GM23338 (cell line): ENCODE results near the gene HSD11B1. TPM values are rescaled to one million over a fixed set of nuclear protein-coding genes. Genes with fewer than 3 reads are reported as not detected.

Experiments used
- ATAC-seq: fragments of 200-7000 bp; cut with Tn5 transposase; 3 replicates; pipeline ENCODE4 v1.9.1; 2020
- DNase-seq: peaks from one replicate; pipeline ENCODE4 v3.0.0-alpha.2; 2015; ENCODE audit warnings: low spot score
- H2AFZ ChIP-seq: fragments of 200-600 bp; sonication (generic); 2 replicates; pipeline ENCODE4 v1.8.0; 2016; ENCODE audit warnings: antibody characterized with exemption, mild to moderate bottlenecking, moderate library complexity
- H3F3A ChIP-seq: fragments of 200-600 bp; sonication (generic); replicated peaks from 2 replicates; pipeline ENCODE4 v1.8.0; 2017; ENCODE audit warnings: antibody characterized with exemption, mixed run types, low read depth
- H3K27ac ChIP-seq: fragments of 200-600 bp; sonication (generic); 2 replicates; pipeline ENCODE4 v1.6.1; 2016; ENCODE audit warnings: low read depth
- H3K27me3 ChIP-seq: fragments of 200-600 bp; sonication (generic); 2 replicates; pipeline ENCODE4 v1.8.0; 2016; ENCODE audit warnings: mild to moderate bottlenecking, mixed run types, moderate library complexity; ENCODE audit not compliant: insufficient read depth
- H3K36me3 ChIP-seq: fragments of 200-600 bp; sonication (generic); 2 replicates; pipeline ENCODE4 v1.8.0; 2016; ENCODE audit warnings: mild to moderate bottlenecking; ENCODE audit not compliant: insufficient read depth
- H3K4me1 ChIP-seq: fragments of 200-600 bp; sonication (generic); 2 replicates; pipeline ENCODE4 v1.8.0; 2016; ENCODE audit warnings: mild to moderate bottlenecking, moderate library complexity; ENCODE audit not compliant: insufficient read depth
- H3K4me2 ChIP-seq: fragments of 200-600 bp; sonication (generic); 2 replicates; pipeline ENCODE4 v1.7.1; 2017; ENCODE audit warnings: mixed run types
- H3K4me3 ChIP-seq: fragments of 200-600 bp; sonication (generic); 2 replicates; pipeline ENCODE4 v1.6.1; 2016; ENCODE audit warnings: mixed run types
- H3K79me2 ChIP-seq: fragments of 200-600 bp; sonication (generic); replicated peaks from 2 replicates; pipeline ENCODE4 v1.8.0; 2017; ENCODE audit warnings: mild to moderate bottlenecking; ENCODE audit not compliant: insufficient read depth
- H3K9me2 ChIP-seq: fragments of 200-600 bp; sonication (generic); 2 replicates; pipeline ENCODE4 v1.8.0; 2017; ENCODE audit not compliant: insufficient read depth
- H4K20me1 ChIP-seq: fragments of 200-600 bp; sonication (generic); replicated peaks from 2 replicates; pipeline ENCODE4 v1.8.0; 2017; ENCODE audit warnings: mild to moderate bottlenecking; ENCODE audit not compliant: insufficient read depth
- H3K27ac Mint-ChIP-seq: 2 replicates; pipeline ENCODE4 v1.8.0; 2020; ENCODE audit warnings: inconsistent platforms, mild to moderate bottlenecking, moderate library complexity, mixed read lengths
- H3K27me3 Mint-ChIP-seq: 3 replicates; pipeline ENCODE4 v1.8.0; 2022; ENCODE audit warnings: low read depth, mild to moderate bottlenecking, moderate library complexity, mixed read lengths, inconsistent platforms; ENCODE audit not compliant: insufficient read depth, poor library complexity
- H3K36me3 Mint-ChIP-seq: 3 replicates; pipeline ENCODE4 v1.8.0; 2021; ENCODE audit warnings: low read depth, mild to moderate bottlenecking, inconsistent platforms, moderate library complexity, mixed read lengths
- H3K4me1 Mint-ChIP-seq: 3 replicates; pipeline ENCODE4 v1.8.0; 2020; ENCODE audit warnings: mild to moderate bottlenecking, inconsistent platforms, mixed read lengths
- H3K4me3 Mint-ChIP-seq: 3 replicates; pipeline ENCODE4 v1.8.0; 2021; ENCODE audit warnings: moderate library complexity, mild to moderate bottlenecking, inconsistent platforms, mixed read lengths
- H3K9me3 Mint-ChIP-seq: 3 replicates; pipeline ENCODE4 v1.8.0; 2020; ENCODE audit warnings: moderate library complexity, mild to moderate bottlenecking, inconsistent platforms, mixed read lengths
- JUNB ChIP-seq: IDR thresholded peaks from one replicate; pipeline ENCODE4 v1.6.1; 2016; ENCODE audit warnings: antibody characterized with exemption; ENCODE audit not compliant: unreplicated experiment
- POLR2AphosphoS5 ChIP-seq: IDR thresholded peaks from 2 replicates; pipeline ENCODE4 v1.6.1; 2016; ENCODE audit warnings: antibody characterized with exemption, low read depth
- ZNF114 ChIP-seq: fragments of 250-450 bp; sonication (Bioruptor Pico); IDR thresholded peaks from 2 replicates; pipeline ENCODE4 v1.5.0; 2020; ENCODE audit warnings: mild to moderate bottlenecking, moderate library complexity
- polyA plus RNA-seq: library from polyadenylated mRNA; unstranded; fragments of >200 nt; fragmentation: Nextera tagmentation; extraction: Ambion mirVana; gene quantifications from 2 replicates; pipeline ENCODE4 v1.2.1, GENCODE V29; 2016
- total RNA-seq: library from RNA; depleted of rRNA; stranded (reverse); fragments of >200 nt; shearing (Covaris generic); gene quantifications from 2 replicates; pipeline ENCODE4 v1.2.3, GENCODE V29; 2014
- TF ChIP-seq, protein P1 (sequence below), 2 experiments: fragments of 200-600 bp in 1 of 2; sonication (generic) in 1 of 2; conservative IDR thresholded peaks; 2 replicates each; pipeline versions ENCODE4 v1.5.1 to v1.6.1; 2016 to 2017; ENCODE audit warnings: antibody characterized with exemption in 2 of 2, low read depth in 2 of 2, mild to moderate bottlenecking in 2 of 2, moderate library complexity in 1 of 2
- TF ChIP-seq, protein P2 (sequence below): IDR thresholded peaks from one replicate; pipeline ENCODE4 v1.6.1; 2018; ENCODE audit warnings: antibody characterized with exemption; ENCODE audit not compliant: unreplicated experiment

HSD11B1 gene
- total and polyA plus RNA-seq, 2 experiments from 2014 or later, result not detected

DNA sequence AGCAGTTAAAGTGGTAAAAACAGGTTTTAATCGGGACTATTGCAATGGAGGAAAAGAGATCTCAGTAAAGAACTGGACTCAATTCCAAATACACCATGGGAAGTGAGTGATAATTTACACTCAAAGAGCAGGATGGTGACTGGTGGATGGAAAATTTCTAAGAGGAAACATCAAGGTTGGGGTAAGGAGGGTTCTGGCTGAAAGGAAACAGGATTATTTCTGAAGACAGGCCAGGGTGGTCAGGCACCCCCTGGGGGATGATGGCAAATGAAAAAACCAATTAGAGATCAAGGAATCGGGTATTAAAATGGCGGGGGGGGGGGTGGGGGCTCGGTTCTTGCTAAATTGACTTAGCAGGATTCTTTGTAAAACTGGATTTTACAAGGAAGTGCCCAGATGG, 12.3 kb upstream of the HSD11B1 start (continued):
- TF ChIP-seq ZNF114 (CRISPR knock-in tag), result no peak
- TF ChIP-seq, protein P1, sequence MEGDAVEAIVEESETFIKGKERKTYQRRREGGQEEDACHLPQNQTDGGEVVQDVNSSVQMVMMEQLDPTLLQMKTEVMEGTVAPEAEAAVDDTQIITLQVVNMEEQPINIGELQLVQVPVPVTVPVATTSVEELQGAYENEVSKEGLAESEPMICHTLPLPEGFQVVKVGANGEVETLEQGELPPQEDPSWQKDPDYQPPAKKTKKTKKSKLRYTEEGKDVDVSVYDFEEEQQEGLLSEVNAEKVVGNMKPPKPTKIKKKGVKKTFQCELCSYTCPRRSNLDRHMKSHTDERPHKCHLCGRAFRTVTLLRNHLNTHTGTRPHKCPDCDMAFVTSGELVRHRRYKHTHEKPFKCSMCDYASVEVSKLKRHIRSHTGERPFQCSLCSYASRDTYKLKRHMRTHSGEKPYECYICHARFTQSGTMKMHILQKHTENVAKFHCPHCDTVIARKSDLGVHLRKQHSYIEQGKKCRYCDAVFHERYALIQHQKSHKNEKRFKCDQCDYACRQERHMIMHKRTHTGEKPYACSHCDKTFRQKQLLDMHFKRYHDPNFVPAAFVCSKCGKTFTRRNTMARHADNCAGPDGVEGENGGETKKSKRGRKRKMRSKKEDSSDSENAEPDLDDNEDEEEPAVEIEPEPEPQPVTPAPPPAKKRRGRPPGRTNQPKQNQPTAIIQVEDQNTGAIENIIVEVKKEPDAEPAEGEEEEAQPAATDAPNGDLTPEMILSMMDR (conservative IDR thresholded peaks at IDR 0.05; ENCODE audit: low read depth in 2 of 2), result no peak
- TF ChIP-seq, protein P2, sequence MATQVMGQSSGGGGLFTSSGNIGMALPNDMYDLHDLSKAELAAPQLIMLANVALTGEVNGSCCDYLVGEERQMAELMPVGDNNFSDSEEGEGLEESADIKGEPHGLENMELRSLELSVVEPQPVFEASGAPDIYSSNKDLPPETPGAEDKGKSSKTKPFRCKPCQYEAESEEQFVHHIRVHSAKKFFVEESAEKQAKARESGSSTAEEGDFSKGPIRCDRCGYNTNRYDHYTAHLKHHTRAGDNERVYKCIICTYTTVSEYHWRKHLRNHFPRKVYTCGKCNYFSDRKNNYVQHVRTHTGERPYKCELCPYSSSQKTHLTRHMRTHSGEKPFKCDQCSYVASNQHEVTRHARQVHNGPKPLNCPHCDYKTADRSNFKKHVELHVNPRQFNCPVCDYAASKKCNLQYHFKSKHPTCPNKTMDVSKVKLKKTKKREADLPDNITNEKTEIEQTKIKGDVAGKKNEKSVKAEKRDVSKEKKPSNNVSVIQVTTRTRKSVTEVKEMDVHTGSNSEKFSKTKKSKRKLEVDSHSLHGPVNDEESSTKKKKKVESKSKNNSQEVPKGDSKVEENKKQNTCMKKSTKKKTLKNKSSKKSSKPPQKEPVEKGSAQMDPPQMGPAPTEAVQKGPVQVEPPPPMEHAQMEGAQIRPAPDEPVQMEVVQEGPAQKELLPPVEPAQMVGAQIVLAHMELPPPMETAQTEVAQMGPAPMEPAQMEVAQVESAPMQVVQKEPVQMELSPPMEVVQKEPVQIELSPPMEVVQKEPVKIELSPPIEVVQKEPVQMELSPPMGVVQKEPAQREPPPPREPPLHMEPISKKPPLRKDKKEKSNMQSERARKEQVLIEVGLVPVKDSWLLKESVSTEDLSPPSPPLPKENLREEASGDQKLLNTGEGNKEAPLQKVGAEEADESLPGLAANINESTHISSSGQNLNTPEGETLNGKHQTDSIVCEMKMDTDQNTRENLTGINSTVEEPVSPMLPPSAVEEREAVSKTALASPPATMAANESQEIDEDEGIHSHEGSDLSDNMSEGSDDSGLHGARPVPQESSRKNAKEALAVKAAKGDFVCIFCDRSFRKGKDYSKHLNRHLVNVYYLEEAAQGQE, result no peak

DNA sequence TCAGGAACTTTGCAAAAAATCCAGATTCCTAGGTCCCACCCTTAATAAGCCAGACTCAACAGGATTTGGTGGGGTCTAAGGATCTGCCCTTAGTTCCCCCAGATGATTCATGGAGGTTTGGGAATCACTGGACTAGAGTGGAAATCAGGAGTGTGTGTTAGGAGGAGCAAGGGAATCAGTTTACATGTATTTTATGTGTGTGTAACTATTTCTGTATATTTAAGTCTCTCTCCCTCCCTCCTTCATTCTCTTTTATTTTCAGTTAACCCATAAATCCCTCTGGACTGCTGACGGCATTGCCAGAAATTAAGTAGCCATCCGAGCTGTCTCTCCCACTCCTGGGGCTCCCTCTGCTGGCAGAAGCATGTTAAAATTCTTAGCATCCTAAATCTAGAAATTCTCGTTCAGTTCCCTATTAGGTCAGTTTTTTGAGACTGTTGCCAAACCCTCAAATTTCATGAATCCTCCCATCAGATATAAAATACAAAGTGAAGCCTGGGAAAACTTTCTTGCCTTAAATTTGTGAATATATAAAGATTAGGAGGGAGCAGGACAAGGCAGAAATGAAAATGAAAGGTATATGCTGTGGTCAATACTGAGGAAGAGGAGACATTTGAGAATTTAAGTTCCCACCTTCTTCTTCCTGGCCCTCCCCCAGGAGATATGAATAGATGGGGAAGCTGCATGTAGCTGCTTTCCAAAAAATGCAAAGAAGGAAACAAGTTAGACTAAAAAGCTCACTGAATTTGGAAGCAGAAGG, 11.7 kb upstream of the HSD11B1 start:
- Mint-ChIP-seq H3K27me3 (peaks cover 2% of the 10 kb centered on the region), H3K27ac (no peak overlapping the region), H3K36me3 (no peaks in the 10 kb centered on the region), H3K4me3 (no peak overlapping the region), H3K4me1 (peaks cover 7% of the 10 kb centered on the region; the same call in 2 of the 3 replicates), H3K9me3 (no peaks in the 10 kb centered on the region)
- ATAC-seq, result peak; percentile 83
- no peak overlapping the region for H3K27ac ChIP-seq
- H3K4me2 ChIP-seq, result no peak overlapping the region
- H3F3A ChIP-seq, result no peaks in the 10 kb centered on the region
- H3K79me2 ChIP-seq, result no peaks in the 10 kb centered on the region
- H2AFZ ChIP-seq, result no peak overlapping the region
- H3K36me3 ChIP-seq, result no peaks in the 10 kb centered on the region
- H3K4me3 ChIP-seq, result no peak overlapping the region
- DNase-seq, result peak; percentile 91
- TF ChIP-seq JUNB (no peak), ZNF114 (CRISPR knock-in tag) (no peak), POLR2AphosphoS5 (no peak)
- TF ChIP-seq, protein P1 (conservative IDR thresholded peaks at IDR 0.05; ENCODE audit: low read depth in 2 of 2), result peak; percentile 89 to 94
- no peaks in the 10 kb centered on the region for H4K20me1 ChIP-seq
- no peaks in the 10 kb centered on the region for H3K4me1 ChIP-seq
- no peaks in the 10 kb centered on the region for H3K27me3 ChIP-seq
- H3K9me2 ChIP-seq, result no peaks in the 10 kb centered on the region
